SK-N-MC (cell line): ENCODE measurements around the gene CLUH.

Experiments
- EZH2 ChIP-seq: fragments of 200-600 bp; sonication (generic); IDR thresholded peaks from one replicate; pipeline ENCODE4 v1.6.1; 2017; ENCODE audit warnings: antibody characterized with exemption
- FOXP2 ChIP-seq: optimal IDR thresholded peaks from 2 replicates; pipeline ENCODE3; 2011; ENCODE audit warnings: mild to moderate bottlenecking, moderate library complexity; ENCODE audit not compliant: insufficient read depth; ENCODE audit errors: extremely low read length, control extremely low read depth
- POLR2AphosphoS5 ChIP-seq: IDR thresholded peaks from 2 replicates; pipeline ENCODE4 v1.6.1; 2012; ENCODE audit warnings: mild to moderate bottlenecking, low read depth, low read length, borderline replicate concordance

GRCh38 chr17:2736956-2737355, 25.4 kb upstream of the CLUH start:
- TF ChIP-seq POLR2AphosphoS5 (no peak), EZH2 (no peak), FOXP2 (no peak)
